ENCODE results near the gene WNT7A. TPM values are rescaled to one million over a fixed set of nuclear protein-coding genes. Genes with fewer than 3 reads are reported as not detected.

WNT7A gene
- total RNA-seq, 1 donor from 2014 or later: 0.10 TPM

DNA sequence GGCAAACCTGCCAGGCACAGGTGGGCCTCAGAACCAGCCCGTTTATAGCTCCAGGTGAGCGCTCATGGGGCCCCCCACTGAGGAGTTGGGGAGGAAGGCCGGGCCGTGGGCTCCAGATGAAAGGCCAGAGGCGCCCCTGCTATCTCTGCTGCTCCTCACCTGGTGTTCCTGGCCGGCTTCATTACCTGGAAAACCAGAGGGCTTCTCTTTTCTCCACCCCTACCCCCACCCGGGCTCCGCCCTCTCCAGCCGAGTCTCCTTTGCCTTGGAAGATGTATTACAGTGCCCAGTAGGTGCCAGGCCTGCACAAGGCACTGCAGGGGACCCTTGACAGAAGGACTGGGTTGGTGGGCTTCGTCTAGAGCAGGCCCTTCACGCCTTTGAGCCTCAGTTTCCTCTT, 111.4 kb downstream of the WNT7A start:
- no peak for DNase-seq

DNA sequence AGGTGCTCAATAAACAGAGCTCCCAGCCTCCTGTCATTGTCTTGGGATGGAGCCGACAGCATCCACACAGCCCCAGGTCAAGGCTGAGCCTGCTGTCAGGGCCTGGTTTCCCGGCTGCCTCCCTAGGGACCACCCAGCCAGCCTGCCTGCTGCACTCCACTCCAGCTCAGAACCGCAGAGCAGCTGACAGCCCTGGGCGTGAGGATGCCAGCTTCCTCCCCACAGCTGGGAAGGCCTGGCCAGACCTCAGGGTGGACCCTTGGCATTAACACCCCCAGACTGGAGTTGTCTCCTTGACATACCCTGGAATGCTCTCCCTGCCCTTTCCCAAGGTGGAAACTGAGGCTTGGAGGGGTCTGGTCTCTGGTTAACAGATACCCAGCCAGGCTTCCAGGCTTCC, 112.0 kb downstream of the WNT7A start:
- peak; percentile 67 for DNase-seq

GRCh38 chr3:13767030-13767429, 112.8 kb downstream of the WNT7A start:
- no peak for DNase-seq

Other genes starting within 250 kb of the WNT7A start
- 16.1 TPM for gene CHCHD4, start 244.8 kb upstream of the WNT7A start, total RNA-seq
- gene TMEM43, start 245.0 kb upstream of the WNT7A start, total RNA-seq: 103 TPM